Mesendoderm (in vitro differentiated cells): ENCODE data around the gene GJB2.

ENCODE experiments used
- DNase-seq: peaks from one replicate; pipeline ENCODE4 v3.0.0; 2013
- H2AK5ac ChIP-seq: 2 replicates; pipeline ENCODE4 v1.6.1; 2013; ENCODE audit warnings: low read length, inconsistent platforms
- H2BK120ac ChIP-seq: 2 replicates; pipeline ENCODE4 v1.6.1; 2013; ENCODE audit warnings: low read depth, mild to moderate bottlenecking, low read length, moderate library complexity, mixed read lengths
- H2BK15ac ChIP-seq: replicated peaks from 2 replicates; pipeline ENCODE4 v1.6.1; 2013; ENCODE audit warnings: low read depth, mild to moderate bottlenecking, moderate library complexity
- H2BK5ac ChIP-seq: 2 replicates; pipeline ENCODE4 v1.6.1; 2013; ENCODE audit warnings: low read length, inconsistent platforms
- H3K18ac ChIP-seq: 2 replicates; pipeline ENCODE4 v1.6.1; 2013; ENCODE audit warnings: mild to moderate bottlenecking, low read length, mixed read lengths
- H3K23ac ChIP-seq: one replicate; pipeline ENCODE4 v1.6.1; 2013; ENCODE audit warnings: low read length
- H3K27ac ChIP-seq: 2 replicates; pipeline ENCODE4 v1.5.1; 2013; ENCODE audit warnings: low read depth, mild to moderate bottlenecking, inconsistent platforms, low read length, moderate library complexity
- H3K27me3 ChIP-seq: 2 replicates; pipeline ENCODE4 v1.6.1; 2013; ENCODE audit warnings: low read length, control low read depth, mild to moderate bottlenecking, inconsistent platforms; ENCODE audit not compliant: insufficient read depth, poor library complexity
- H3K36me3 ChIP-seq: 2 replicates; pipeline ENCODE4 v1.6.1; 2013; ENCODE audit warnings: low read length, inconsistent platforms; ENCODE audit not compliant: control insufficient read depth, insufficient read depth
- H3K4ac ChIP-seq: one replicate; pipeline ENCODE4 v1.6.1; 2013; ENCODE audit warnings: low read depth, mild to moderate bottlenecking, low read length, moderate library complexity
- H3K4me1 ChIP-seq: 2 replicates; pipeline ENCODE4 v1.6.1; 2013; ENCODE audit warnings: low read depth, low read length, inconsistent platforms; ENCODE audit not compliant: control insufficient read depth
- H3K4me2 ChIP-seq: 2 replicates; pipeline ENCODE4 v1.6.1; 2013; ENCODE audit warnings: low read length
- H3K4me3 ChIP-seq: 2 replicates; pipeline ENCODE4 v1.5.1; 2013; ENCODE audit warnings: mild to moderate bottlenecking, low read length
- H3K56ac ChIP-seq: one replicate; pipeline ENCODE4 v1.6.1; 2013; ENCODE audit warnings: low read length
- H3K79me1 ChIP-seq: 2 replicates; pipeline ENCODE4 v1.6.1; 2013; ENCODE audit warnings: low read length, inconsistent platforms
- H3K79me2 ChIP-seq: 2 replicates; pipeline ENCODE4 v1.6.1; 2013; ENCODE audit warnings: mild to moderate bottlenecking, low read length; ENCODE audit not compliant: control insufficient read depth, insufficient read depth
- H3K9ac ChIP-seq: 2 replicates; pipeline ENCODE4 v1.6.1; 2013; ENCODE audit warnings: low read length, inconsistent platforms
- H4K5ac ChIP-seq: one replicate; pipeline ENCODE4 v1.6.1; 2013; ENCODE audit warnings: low read length
- H4K8ac ChIP-seq: one replicate; pipeline ENCODE4 v1.6.1; 2013; ENCODE audit warnings: low read depth, mild to moderate bottlenecking, control low read depth, low read length, moderate library complexity
- WGBS: extraction: QIAGEN DNeasy Blood & Tissue Kit; methylation state at CpG from one replicate; pipeline ENCODE4 v1.1.7; 2013; ENCODE audit warnings: low lambda C conversion rate, missing lambda C conversion rate; ENCODE audit not compliant: insufficient coverage; ENCODE audit errors: extremely low coverage; 5-methylcytosine and 5-hydroxymethylcytosine counted together

The GJB2 gene

DNA sequence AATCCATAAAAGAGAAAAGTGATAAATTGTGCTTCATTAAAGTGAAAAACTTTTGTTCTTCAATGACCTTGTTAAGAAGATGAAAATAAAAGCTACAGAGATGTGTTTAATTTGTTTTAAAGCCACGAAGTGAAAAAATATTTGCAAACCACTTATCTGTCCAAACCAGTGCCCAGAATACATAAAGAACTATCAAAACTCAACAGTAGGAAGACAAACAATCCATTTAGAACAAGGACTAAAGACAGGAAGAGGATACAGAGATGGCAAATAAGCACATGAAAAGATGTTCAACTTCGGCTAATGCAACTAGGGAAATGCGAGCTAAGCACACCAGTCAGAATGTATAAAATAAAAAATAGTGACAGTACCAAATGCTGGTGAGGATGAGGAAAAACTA, 24.4 kb upstream of the GJB2 start:
- Histone ChIP-seq H3K36me3 (no peaks in the 10 kb centered on the region), H4K8ac (no peak overlapping the region), H3K56ac (no peak overlapping the region), H3K4me1 (no peaks in the 10 kb centered on the region), H3K18ac (no peak overlapping the region), H2BK5ac (no peak overlapping the region), H3K4me3 (no peak overlapping the region), H3K27ac (no peak overlapping the region), H2BK120ac (no peak overlapping the region), H3K4me2 (no peak overlapping the region), H3K79me1 (no peaks in the 10 kb centered on the region), H2BK15ac (no peak overlapping the region), H3K9ac (no peak overlapping the region), H3K4ac (no peak overlapping the region), H3K79me2 (no peaks in the 10 kb centered on the region), H3K23ac (no peak overlapping the region), H4K5ac (no peak overlapping the region), H3K27me3 (no peaks in the 10 kb centered on the region), H2AK5ac (no peak overlapping the region)
- WGBS, result no CpG with 5 or more reads among the region's 3 CpGs
- no peak for DNase-seq

DNA sequence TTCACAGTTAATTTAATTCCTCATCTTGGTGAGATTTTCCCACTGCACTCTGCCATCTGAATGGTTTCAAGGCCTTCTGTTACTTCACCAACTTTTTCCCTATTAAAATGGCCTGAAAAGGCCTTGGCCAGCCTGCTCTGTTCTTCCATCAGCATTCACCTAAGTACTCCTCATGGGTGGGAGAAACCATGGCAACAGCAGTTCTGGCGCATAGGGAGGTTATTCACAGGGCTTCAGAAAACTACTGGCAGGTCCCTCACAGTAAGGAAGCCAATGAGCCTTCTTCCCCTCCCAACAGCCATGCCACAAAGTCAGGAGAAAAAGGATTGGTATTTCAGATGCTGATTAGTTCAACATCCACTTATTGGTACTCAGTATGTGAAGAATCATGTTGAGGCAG, 17.2 kb upstream of the GJB2 start:
- DNase-seq, result no peak
- H3K79me1 ChIP-seq, result no peaks in the 10 kb centered on the region
- H2BK120ac ChIP-seq, result no peak overlapping the region
- no peaks in the 10 kb centered on the region for H3K79me2 ChIP-seq
- H3K23ac ChIP-seq, result no peak overlapping the region
- no peak overlapping the region for H3K4me3 ChIP-seq
- H2BK15ac ChIP-seq, result no peak overlapping the region
- H3K4me1 ChIP-seq, result no peaks in the 10 kb centered on the region
- H3K4ac ChIP-seq, result no peak overlapping the region
- no peaks in the 10 kb centered on the region for H3K36me3 ChIP-seq
- H4K5ac ChIP-seq, result no peak overlapping the region
- H3K27ac ChIP-seq, result no peak overlapping the region
- no peak overlapping the region for H3K9ac ChIP-seq
- no peak overlapping the region for H3K4me2 ChIP-seq
- no peak overlapping the region for H2AK5ac ChIP-seq
- H4K8ac ChIP-seq, result no peak overlapping the region
- no peak overlapping the region for H3K56ac ChIP-seq
- no CpG with 5 or more reads among the region's 1 CpG for WGBS
- H3K27me3 ChIP-seq, result no peaks in the 10 kb centered on the region
- no peak overlapping the region for H3K18ac ChIP-seq
- H2BK5ac ChIP-seq, result no peak overlapping the region

DNA sequence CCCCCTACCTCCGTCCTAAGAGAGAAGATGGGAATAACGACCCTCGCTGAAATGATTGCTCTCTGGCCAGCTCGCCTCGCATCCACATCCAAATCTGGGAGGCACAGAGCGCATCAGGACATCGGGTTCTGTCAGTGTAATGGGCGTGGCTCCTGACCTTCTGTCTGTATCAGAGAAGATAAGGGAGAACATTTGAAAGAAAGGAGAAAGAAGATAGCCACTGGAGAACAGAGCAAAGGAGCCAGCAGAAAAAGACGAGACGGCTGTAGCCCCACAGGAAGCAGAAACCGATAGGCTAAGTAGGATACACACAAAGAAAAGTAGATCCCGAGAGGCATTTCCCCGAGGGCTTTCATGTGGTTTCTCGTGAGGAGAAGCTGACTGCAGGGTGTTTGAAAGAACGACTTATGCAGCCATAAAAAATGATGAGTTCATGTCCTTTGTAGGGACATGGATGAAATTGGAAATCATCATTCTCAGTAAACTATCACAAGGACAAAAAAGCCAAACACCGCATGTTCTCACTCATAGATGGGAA, 14.0 kb upstream of the GJB2 start:
- H3K9ac ChIP-seq, result no peak overlapping the region
- no peak overlapping the region for H3K27ac ChIP-seq
- no peak overlapping the region for H2AK5ac ChIP-seq
- H3K23ac ChIP-seq, result no peak overlapping the region
- no peak overlapping the region for H2BK120ac ChIP-seq
- no peaks in the 10 kb centered on the region for H3K4me1 ChIP-seq
- DNase-seq, result no peak
- no peak overlapping the region for H3K56ac ChIP-seq
- no CpG with 5 or more reads among the region's 16 CpGs for WGBS
- H3K4ac ChIP-seq, result no peak overlapping the region
- H3K27me3 ChIP-seq, result no peaks in the 10 kb centered on the region
- no peak overlapping the region for H3K18ac ChIP-seq
- H3K79me1 ChIP-seq, result no peaks in the 10 kb centered on the region
- H3K79me2 ChIP-seq, result no peaks in the 10 kb centered on the region
- H2BK5ac ChIP-seq, result no peak overlapping the region
- no peaks in the 10 kb centered on the region for H3K36me3 ChIP-seq
- H3K4me3 ChIP-seq, result no peak overlapping the region
- no peak overlapping the region for H3K4me2 ChIP-seq
- H4K5ac ChIP-seq, result no peak overlapping the region
- H4K8ac ChIP-seq, result no peak overlapping the region
- H2BK15ac ChIP-seq, result no peak overlapping the region

DNA sequence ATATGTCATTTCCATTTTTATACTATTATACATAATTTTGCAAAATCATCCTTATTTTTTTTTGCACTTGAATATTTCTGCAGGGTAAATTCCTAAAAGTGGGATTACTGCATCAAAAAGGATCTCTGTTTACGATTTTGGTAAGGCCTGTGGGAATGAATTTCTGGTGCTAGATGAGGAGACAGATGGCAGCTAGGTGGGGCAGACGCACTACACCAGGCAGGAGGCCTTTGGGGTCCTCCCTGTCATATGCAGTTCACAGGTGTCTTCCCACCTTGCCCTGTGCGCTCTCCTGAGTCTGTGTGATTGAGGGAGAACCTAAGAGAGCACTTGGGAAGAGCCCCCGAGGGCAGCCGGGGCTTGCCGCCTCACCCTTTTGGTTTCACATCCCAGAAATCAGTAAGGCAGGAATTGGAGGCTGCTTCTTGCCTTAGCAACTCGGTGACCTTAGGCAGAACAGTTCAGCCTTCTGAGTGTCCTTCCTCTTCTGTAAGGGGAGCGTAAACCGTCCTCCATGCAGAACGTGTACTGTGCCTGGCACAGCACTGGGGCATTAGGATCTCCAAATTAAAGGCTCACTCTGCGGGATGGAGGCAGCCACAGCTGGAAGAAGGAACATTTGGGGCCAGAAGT, 13.4 kb upstream of the GJB2 start:
- Histone ChIP-seq H4K8ac (no peak overlapping the region), H3K36me3 (no peaks in the 10 kb centered on the region), H3K4me1 (no peaks in the 10 kb centered on the region), H3K79me1 (no peaks in the 10 kb centered on the region), H3K4ac (no peak overlapping the region), H3K4me2 (no peak overlapping the region), H3K23ac (no peak overlapping the region), H2BK120ac (no peak overlapping the region), H3K27ac (no peak overlapping the region), H3K9ac (no peak overlapping the region), H3K27me3 (no peaks in the 10 kb centered on the region), H3K4me3 (no peak overlapping the region), H3K56ac (no peak overlapping the region), H2BK15ac (no peak overlapping the region), H3K79me2 (no peaks in the 10 kb centered on the region), H2BK5ac (no peak overlapping the region), H4K5ac (no peak overlapping the region), H3K18ac (no peak overlapping the region), H2AK5ac (no peak overlapping the region)
- DNase-seq, result no peak
- WGBS, result no CpG with 5 or more reads among the region's 11 CpGs

DNA sequence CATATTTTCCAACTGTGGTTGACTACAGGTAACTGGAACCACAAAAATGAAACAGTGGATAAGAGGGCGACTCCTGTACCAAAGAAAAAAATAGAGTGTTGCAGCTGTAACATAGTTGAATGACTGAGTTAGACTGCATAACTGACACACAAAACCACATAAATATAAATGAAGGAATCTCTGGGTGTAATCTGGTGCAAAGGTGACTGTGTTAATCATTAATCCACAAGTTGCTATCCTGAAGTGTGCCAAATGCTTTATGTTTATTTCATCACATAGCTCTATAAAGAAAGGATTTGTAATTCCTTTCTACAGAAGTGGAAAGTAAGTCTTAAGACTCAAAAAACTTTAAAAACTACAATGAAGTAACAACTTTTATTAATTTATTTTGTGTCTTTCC, 6.0 kb upstream of the GJB2 start:
- H3K36me3 ChIP-seq, result no peaks in the 10 kb centered on the region
- H3K27ac ChIP-seq, result no peak overlapping the region
- H3K79me2 ChIP-seq, result no peaks in the 10 kb centered on the region
- H3K4me3 ChIP-seq, result no peak overlapping the region
- no peak overlapping the region for H2AK5ac ChIP-seq
- no peak overlapping the region for H3K4ac ChIP-seq
- no peak overlapping the region for H3K23ac ChIP-seq
- H3K79me1 ChIP-seq, result no peaks in the 10 kb centered on the region
- no CpG with 5 or more reads among the region's 1 CpG for WGBS
- no peak overlapping the region for H2BK15ac ChIP-seq
- no peak overlapping the region for H4K8ac ChIP-seq
- H4K5ac ChIP-seq, result no peak overlapping the region
- no peak overlapping the region for H3K56ac ChIP-seq
- DNase-seq, result no peak
- H2BK5ac ChIP-seq, result no peak overlapping the region
- no peak overlapping the region for H2BK120ac ChIP-seq
- H3K4me2 ChIP-seq, result no peak overlapping the region
- no peak overlapping the region for H3K18ac ChIP-seq
- H3K9ac ChIP-seq, result no peak overlapping the region
- H3K27me3 ChIP-seq, result peaks cover 19% of the 10 kb centered on the region
- no peaks in the 10 kb centered on the region for H3K4me1 ChIP-seq

DNA sequence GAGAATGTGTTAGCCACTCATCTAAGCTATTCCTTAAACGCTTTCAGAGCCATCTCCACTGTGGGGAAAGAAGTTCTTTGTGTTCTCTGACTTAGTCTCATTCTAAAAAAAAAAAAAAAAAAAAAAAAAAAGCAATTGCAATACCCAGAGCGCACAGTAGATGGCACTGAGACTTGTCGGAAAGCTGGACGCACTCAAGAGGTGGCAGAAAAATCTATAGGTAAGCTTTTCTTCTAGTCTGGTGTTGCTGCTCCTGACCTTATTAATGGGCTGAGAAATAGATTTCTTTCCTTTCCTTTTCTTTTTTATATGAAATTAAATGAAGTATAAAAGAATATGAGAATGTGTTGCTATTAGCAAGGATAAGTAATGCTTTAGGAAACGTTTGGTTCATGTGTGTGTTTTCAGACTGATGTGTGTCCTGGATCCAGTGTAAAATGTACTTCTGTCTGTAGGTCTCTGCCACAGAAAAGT, 4.7 kb upstream of the GJB2 start:
- WGBS, result 100% methylated on average over 1 of the region's 5 CpGs
- no peaks in the 10 kb centered on the region for H3K79me1 ChIP-seq
- H3K27me3 ChIP-seq, result peaks cover 27% of the 10 kb centered on the region
- no peak overlapping the region for H3K4ac ChIP-seq
- H3K4me3 ChIP-seq, result no peak overlapping the region
- no peak overlapping the region for H3K56ac ChIP-seq
- no peaks in the 10 kb centered on the region for H3K4me1 ChIP-seq
- no peak overlapping the region for H3K9ac ChIP-seq
- no peak overlapping the region for H2BK5ac ChIP-seq
- no peak overlapping the region for H2AK5ac ChIP-seq
- no peaks in the 10 kb centered on the region for H3K36me3 ChIP-seq
- H2BK15ac ChIP-seq, result no peak overlapping the region
- H3K23ac ChIP-seq, result no peak overlapping the region
- peak; percentile 37 for DNase-seq
- no peaks in the 10 kb centered on the region for H3K79me2 ChIP-seq
- H4K8ac ChIP-seq, result no peak overlapping the region
- no peak overlapping the region for H3K4me2 ChIP-seq
- no peak overlapping the region for H2BK120ac ChIP-seq
- no peak overlapping the region for H3K27ac ChIP-seq
- no peak overlapping the region for H4K5ac ChIP-seq
- H3K18ac ChIP-seq, result no peak overlapping the region
